HEK293 (cell line): Measurements from ENCODE around the gene PTPRN.

Experiments
- GFI1B ChIP-seq: fragments of 450-650 bp; formaldehyde crosslinking; IDR thresholded peaks from 2 replicates; pipeline ENCODE4 v1.5.1; 2016; ENCODE audit warnings: missing biosample characterization, missing genetic modification characterization
- GLI4 ChIP-seq: fragments of 450-650 bp; formaldehyde crosslinking; IDR thresholded peaks from 2 replicates; pipeline ENCODE4 v1.5.1; 2016; ENCODE audit warnings: missing biosample characterization, missing genetic modification characterization
- GLIS1 ChIP-seq: fragments of 450-650 bp; formaldehyde crosslinking; IDR thresholded peaks from 2 replicates; pipeline ENCODE4 v1.5.1; 2016; ENCODE audit warnings: missing biosample characterization, missing genetic modification characterization
- HOXD13 ChIP-seq: sonication (generic); formaldehyde crosslinking; IDR thresholded peaks from 2 replicates; pipeline ENCODE4 v1.8.0; 2022; ENCODE audit warnings: missing genetic modification reagents, borderline replicate concordance
- KLF1 ChIP-seq: fragments of 450-650 bp; formaldehyde crosslinking; IDR thresholded peaks from 2 replicates; pipeline ENCODE4 v1.5.1; 2016; ENCODE audit warnings: missing biosample characterization, missing genetic modification characterization
- KLF10 ChIP-seq: fragments of 450-650 bp; IDR thresholded peaks from 2 replicates; pipeline ENCODE4 v1.5.1; 2018; ENCODE audit warnings: missing biosample characterization, mild to moderate bottlenecking, missing genetic modification characterization
- KLF17 ChIP-seq: fragments of 450-650 bp; formaldehyde crosslinking; IDR thresholded peaks from 2 replicates; pipeline ENCODE4 v1.5.1; 2016; ENCODE audit warnings: missing biosample characterization, missing genetic modification characterization
- PRDM6 ChIP-seq: fragments of 450-650 bp; formaldehyde crosslinking; IDR thresholded peaks from 2 replicates; pipeline ENCODE4 v1.5.1; 2017; ENCODE audit warnings: missing biosample characterization, missing genetic modification characterization
- SETDB1 ChIP-seq: IDR thresholded peaks from one replicate; pipeline ENCODE4 v1.6.1; 2017; ENCODE audit warnings: mild to moderate bottlenecking, low read length, moderate library complexity, mixed read lengths; ENCODE audit not compliant: insufficient read length
- ZBTB44 ChIP-seq: fragments of 450-650 bp; IDR thresholded peaks from 2 replicates; pipeline ENCODE4 v1.5.1; 2018; ENCODE audit warnings: missing biosample characterization, mild to moderate bottlenecking, missing genetic modification characterization
- ZNF175 ChIP-seq: fragments of 450-650 bp; formaldehyde crosslinking; IDR thresholded peaks from 2 replicates; pipeline ENCODE4 v1.5.1; 2016; ENCODE audit warnings: missing biosample characterization, missing genetic modification characterization
- ZNF311 ChIP-seq: fragments of 450-650 bp; formaldehyde crosslinking; IDR thresholded peaks from 2 replicates; pipeline ENCODE4 v1.5.1; 2017; ENCODE audit warnings: missing biosample characterization, missing genetic modification characterization, borderline replicate concordance
- ZNF335 ChIP-seq: fragments of 450-650 bp; formaldehyde crosslinking; conservative IDR thresholded peaks from 2 replicates; pipeline ENCODE4 v1.5.1; 2016; ENCODE audit warnings: missing biosample characterization, missing genetic modification characterization
- ZNF416 ChIP-seq: fragments of 450-650 bp; formaldehyde crosslinking; IDR thresholded peaks from 2 replicates; pipeline ENCODE4 v1.5.1; 2016; ENCODE audit warnings: missing biosample characterization, missing genetic modification characterization
- ZNF518A ChIP-seq: fragments of 450-650 bp; formaldehyde crosslinking; conservative IDR thresholded peaks from 2 replicates; pipeline ENCODE4 v1.5.1; 2016; ENCODE audit warnings: low read depth, missing biosample characterization, missing genetic modification characterization
- ZNF529 ChIP-seq: fragments of 450-650 bp; formaldehyde crosslinking; IDR thresholded peaks from 2 replicates; pipeline ENCODE4 v1.5.1; 2017; ENCODE audit warnings: missing genetic modification characterization, missing biosample characterization; ENCODE audit not compliant: insufficient replicate concordance
- ZNF707 ChIP-seq: fragments of 450-650 bp; formaldehyde crosslinking; IDR thresholded peaks from 2 replicates; pipeline ENCODE4 v1.5.1; 2016; ENCODE audit warnings: missing biosample characterization, missing genetic modification characterization
- ZNF76 ChIP-seq: fragments of 450-650 bp; formaldehyde crosslinking; IDR thresholded peaks from 2 replicates; pipeline ENCODE4; 2016; ENCODE audit warnings: low read depth, missing biosample characterization, missing genetic modification characterization, borderline replicate concordance
- ZSCAN23 ChIP-seq: fragments of 450-650 bp; formaldehyde crosslinking; IDR thresholded peaks from 2 replicates; pipeline ENCODE4 v1.5.1; 2016; ENCODE audit warnings: missing biosample characterization, missing genetic modification characterization
- ZSCAN4 ChIP-seq: fragments of 450-650 bp; formaldehyde crosslinking; IDR thresholded peaks from 2 replicates; pipeline ENCODE4 v1.5.1; 2017; ENCODE audit warnings: missing biosample characterization, missing genetic modification characterization
- ZXDB ChIP-seq: fragments of 450-650 bp; formaldehyde crosslinking; IDR thresholded peaks from 2 replicates; pipeline ENCODE4 v1.5.1; 2016; ENCODE audit warnings: missing biosample characterization, missing genetic modification characterization
- TF ChIP-seq, protein P1 (sequence below): fragments of 450-650 bp; formaldehyde crosslinking; IDR thresholded peaks from 2 replicates; pipeline ENCODE4 v1.5.1; 2016; ENCODE audit warnings: missing biosample characterization, missing genetic modification characterization
- TF ChIP-seq, protein P2 (sequence below): fragments of 450-650 bp; formaldehyde crosslinking; IDR thresholded peaks from 2 replicates; pipeline ENCODE4 v1.5.1; 2016; ENCODE audit warnings: missing biosample characterization, missing genetic modification characterization
- TF ChIP-seq, protein P3 (sequence below): IDR thresholded peaks from 2 replicates; pipeline ENCODE4 v1.6.1; 2011; ENCODE audit warnings: mild to moderate bottlenecking, low read depth, low read length, borderline replicate concordance

The PTPRN gene

DNA sequence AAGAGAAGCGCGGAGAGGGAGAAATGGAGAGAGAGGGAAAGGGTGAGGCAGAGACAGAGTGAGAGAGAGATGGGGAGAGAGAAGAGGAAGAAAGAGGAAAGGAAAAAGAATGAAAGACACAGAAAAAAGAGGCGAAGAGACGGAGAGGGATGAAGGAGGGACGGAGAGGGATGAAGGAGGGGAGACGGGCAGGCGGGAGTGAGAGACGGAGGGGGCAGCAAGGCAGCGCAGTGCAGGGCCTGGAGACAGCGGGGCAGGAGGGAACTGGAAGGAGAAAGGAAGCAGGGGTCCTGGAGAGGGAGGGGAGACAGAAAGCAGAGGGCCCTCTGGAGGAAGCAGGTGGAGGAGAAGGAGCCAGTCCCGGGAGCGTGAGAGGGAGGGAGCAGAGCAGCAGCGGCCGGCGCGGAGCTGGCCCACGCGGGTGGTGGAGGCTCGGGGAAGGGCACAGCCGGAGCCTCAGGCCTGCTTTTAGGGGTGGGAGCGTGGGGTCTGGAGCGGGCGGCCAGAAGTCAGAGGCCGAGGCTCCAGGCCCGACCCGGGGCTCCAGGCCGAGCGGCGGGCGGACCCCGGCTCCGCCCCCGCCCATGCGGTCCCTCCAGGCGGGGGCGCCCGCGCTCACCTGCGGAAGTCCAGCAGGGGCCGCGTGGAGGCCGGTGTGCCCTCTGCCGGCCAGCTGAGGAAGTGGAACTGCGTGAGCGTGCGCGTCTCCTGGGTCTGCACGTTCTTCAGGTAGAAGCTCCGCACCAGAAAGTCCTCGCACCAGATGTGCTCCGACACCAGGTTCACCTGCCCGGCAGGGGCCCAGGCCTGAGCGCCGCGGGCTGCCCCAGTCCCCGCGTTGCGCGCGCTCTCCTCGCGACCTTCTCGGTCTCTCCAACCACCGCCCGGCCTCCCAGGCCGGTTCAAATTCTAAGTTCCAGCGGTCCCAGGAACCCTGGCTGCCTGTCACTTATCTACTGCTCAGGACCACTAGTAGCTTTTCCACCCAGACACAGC lies 14.5 kb downstream of the PTPRN start (continued):
- TF ChIP-seq ZNF416 = no peak
- TF ChIP-seq ZNF335 = peak; percentile 95
- TF ChIP-seq ZXDB = 0 out of 2 replicates have a peak, but pooled peaks have one; percentile 38
- TF ChIP-seq, protein P1, sequence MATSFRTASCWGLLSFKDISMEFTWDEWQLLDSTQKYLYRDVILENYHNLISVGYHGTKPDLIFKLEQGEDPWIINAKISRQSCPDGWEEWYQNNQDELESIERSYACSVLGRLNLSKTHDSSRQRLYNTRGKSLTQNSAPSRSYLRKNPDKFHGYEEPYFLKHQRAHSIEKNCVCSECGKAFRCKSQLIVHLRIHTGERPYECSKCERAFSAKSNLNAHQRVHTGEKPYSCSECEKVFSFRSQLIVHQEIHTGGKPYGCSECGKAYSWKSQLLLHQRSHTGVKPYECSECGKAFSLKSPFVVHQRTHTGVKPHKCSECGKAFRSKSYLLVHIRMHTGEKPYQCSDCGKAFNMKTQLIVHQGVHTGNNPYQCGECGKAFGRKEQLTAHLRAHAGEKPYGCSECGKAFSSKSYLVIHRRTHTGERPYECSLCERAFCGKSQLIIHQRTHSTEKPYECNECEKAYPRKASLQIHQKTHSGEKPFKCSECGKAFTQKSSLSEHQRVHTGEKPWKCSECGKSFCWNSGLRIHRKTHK (tag by site-specific recombination) = no peak
- TF ChIP-seq, protein P2, sequence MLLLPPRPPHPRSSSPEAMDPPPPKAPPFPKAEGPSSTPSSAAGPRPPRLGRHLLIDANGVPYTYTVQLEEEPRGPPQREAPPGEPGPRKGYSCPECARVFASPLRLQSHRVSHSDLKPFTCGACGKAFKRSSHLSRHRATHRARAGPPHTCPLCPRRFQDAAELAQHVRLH (tag by site-specific recombination) = 0 out of 2 replicates have a peak, but pooled peaks have one; percentile 16
- TF ChIP-seq ZNF529 (tag by site-specific recombination) = no peak
- TF ChIP-seq ZNF707 (tag by site-specific recombination) = no peak
- TF ChIP-seq GLI4 (tag by site-specific recombination) = 0 out of 2 replicates have a peak, but pooled peaks have one; percentile 33
- no peak for TF ChIP-seq PRDM6 (tag by site-specific recombination)
- TF ChIP-seq ZNF518A (tag by site-specific recombination) = no peak
- TF ChIP-seq HOXD13 (CRISPR knock-in tag) = no peak
- TF ChIP-seq ZSCAN23 (tag by site-specific recombination) = no peak
- no peak for TF ChIP-seq ZSCAN4 (tag by site-specific recombination)
- TF ChIP-seq ZNF311 = no peak
- no peak for TF ChIP-seq ZBTB44 (tag by site-specific recombination)
- TF ChIP-seq GLIS1 (tag by site-specific recombination) = no peak
- TF ChIP-seq SETDB1 = peak; percentile 77
- TF ChIP-seq KLF10 = peak; percentile 49; the same call in 1 of the 2 replicates
- peak; percentile 29; the same call in 1 of the 2 replicates for TF ChIP-seq KLF1 (tag by site-specific recombination)
- no peak for TF ChIP-seq ZNF175
- TF ChIP-seq KLF17 (tag by site-specific recombination) = no peak
- no peak for TF ChIP-seq GFI1B (tag by site-specific recombination)
- no peak; the same call in 1 of the 2 replicates for TF ChIP-seq ZNF76 (tag by site-specific recombination)
- TF ChIP-seq, protein P3, sequence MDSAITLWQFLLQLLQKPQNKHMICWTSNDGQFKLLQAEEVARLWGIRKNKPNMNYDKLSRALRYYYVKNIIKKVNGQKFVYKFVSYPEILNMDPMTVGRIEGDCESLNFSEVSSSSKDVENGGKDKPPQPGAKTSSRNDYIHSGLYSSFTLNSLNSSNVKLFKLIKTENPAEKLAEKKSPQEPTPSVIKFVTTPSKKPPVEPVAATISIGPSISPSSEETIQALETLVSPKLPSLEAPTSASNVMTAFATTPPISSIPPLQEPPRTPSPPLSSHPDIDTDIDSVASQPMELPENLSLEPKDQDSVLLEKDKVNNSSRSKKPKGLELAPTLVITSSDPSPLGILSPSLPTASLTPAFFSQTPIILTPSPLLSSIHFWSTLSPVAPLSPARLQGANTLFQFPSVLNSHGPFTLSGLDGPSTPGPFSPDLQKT = no peak
